Urothelium cell line (cell line): ENCODE data around the gene PRAF2.
A peak's percentile ranks its signal among the peaks of the same experiment; 100 is the strongest.

Source experiments
- DNase-seq: peaks from one replicate; pipeline ENCODE4 v3.0.0; 2011; ENCODE audit warnings: low spot score, mixed read lengths
- FAIRE-seq: peaks from 2 replicates; lab custom pipeline; 2011; peaks lifted over from hg19 to GRCh38; lab: Jason Lieb, UNC

Gene PRAF2

DNA sequence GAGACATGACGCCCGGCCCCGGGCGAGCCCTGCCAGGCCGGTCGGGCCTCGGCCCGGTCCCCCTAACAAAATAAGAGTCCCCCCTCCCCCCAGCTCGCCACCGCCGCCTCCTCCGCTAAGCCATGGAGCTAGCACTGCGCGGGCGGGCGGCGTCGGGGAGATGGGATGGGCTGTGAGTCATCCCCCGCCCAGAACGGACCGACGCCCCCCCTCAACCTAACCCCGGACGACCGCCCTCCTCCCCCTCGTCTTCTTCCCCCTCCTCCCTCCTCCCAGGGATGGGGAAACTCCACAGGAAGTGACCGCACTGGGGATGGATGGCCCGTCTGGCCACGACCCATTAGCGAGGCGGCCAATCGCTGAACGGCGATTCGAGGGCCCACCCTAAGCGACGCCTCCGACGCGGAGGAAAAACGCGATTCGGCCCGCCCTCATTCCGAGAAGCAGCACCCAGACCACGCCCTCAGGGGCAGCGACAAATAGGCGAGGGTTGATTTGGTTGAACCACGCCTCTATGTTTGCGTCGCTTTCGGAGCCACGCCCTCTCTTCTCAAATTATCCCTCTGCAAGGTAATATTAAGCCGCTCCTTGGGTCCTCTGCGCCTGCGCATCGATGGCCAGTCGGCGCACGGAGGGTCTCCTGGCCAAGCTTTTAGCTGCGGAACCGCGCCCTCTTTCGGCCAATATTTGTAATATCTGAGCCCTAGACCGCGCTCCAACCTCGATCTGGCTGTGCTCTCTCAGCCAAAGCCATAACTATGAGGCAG lies 30.4 kb downstream of the PRAF2 start, which contains the start of gene TFE3:
TFE3 (minus strand) TSS at position 138 of the 767 bp plus-strand sequence; CDS start at position 7, 131 bp downstream.
- DNase-seq, result peak; percentile 93
- FAIRE-seq, result peak; percentile 92

DNA sequence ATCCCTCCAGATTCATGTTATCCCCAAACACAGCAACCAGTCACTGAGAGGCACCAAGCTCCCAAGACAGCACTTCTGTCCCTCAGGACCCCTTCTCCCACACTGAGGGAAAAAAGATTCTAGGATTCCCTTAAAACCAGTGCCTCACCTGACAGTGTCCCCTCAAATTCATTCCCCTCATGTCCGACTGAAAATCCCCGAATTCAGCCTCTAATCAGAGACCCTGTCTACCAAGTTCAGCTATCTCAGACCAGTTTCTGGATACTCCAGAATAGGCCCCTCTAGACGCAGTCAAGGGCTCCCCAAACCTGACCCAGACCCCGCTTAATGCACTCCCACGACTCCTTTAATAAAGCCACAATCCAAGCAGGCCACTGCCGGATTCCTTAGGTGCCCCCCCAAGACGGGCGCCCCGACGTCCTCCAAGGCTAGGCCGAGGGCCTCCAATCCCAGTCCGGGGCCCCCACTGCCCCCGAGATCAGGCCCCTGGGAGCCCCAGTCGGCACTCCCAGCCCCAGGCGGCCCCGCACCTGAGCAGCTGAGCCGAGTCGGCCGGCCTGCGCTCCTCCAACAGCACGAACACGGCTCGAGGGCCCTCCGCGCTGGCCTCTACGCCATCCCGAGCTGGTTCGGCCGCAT lies 31.1 kb downstream of the PRAF2 start:
- DNase-seq, result no peak

GRCh38 chrX:49041744-49042580 lies 31.8 kb downstream of the PRAF2 start:
- DNase-seq (no peak), FAIRE-seq (no peak)

More for the DNA sequence above, 31.1 kb downstream of the PRAF2 start:
- no peak for FAIRE-seq

- FAIRE-seq (no peak), DNase-seq (no peak)
Observed at GRCh38 chrX:49040376-49040955, 33.3 kb downstream of the PRAF2 start.

GRCh38 chrX:49039598-49040375 lies 34.0 kb downstream of the PRAF2 start:
- FAIRE-seq (no peak), DNase-seq (peak; percentile 84)

- FAIRE-seq (no peak), DNase-seq (no peak)
Observed at GRCh38 chrX:49037883-49038475, 35.8 kb downstream of the PRAF2 start.

DNA sequence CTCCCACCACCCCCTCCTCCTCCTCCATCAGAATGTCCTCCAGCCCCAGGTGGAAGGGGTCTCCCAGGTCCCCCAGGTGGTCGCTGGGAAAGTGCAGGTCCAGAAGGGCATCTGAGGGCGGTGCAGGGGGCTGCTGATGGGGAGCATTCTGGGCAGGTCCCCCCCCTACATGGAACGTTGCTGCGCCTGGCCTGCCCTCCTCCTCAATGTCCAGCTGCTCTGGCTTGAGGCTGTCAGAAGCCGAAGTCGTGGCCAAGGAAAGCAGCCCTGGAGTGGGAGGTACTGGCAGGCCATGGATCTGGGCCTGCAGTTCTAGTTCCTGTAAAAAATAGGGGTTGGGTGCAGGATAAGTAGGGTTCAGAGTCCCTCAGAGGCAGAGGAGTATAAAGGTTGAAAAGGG lies 43.5 kb downstream of the PRAF2 start:
- DNase-seq, result no peak
- no peak for FAIRE-seq

DNA sequence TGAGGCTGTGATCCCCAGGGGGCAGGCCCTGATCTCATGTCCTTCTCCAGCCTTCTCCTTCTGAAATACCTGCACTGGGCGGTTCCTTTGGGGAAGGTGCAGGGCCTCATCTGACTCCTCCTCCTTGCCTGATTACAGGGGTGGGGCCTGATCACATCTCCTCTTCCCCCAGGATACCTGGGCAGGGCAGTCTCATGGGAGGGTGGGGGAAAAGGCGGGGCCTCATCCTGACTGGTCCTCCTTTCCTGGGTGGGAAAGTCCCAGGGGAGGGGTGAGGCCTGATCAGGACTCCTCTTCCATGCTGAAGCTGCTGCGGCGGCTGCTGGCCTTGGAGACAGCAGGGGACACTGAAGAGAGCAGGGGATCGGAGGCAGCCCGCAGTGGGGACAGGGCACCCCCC lies 43.9 kb downstream of the PRAF2 start:
- no peak for DNase-seq
- no peak for FAIRE-seq
